HepG2 (cell line): ENCODE data around the gene ZNF383. TPM values are rescaled to one million over a fixed set of nuclear protein-coding genes. Genes with fewer than 3 reads are reported as not detected.
A peak's percentile ranks its signal among the peaks of the same experiment; 100 is the strongest.

Source experiments
- ATM ChIP-seq: fragments of 450-650 bp; IDR thresholded peaks from 2 replicates; pipeline ENCODE4 v1.7.1; 2017; ENCODE audit warnings: mild to moderate bottlenecking, borderline replicate concordance
- BORCS8-MEF2B ChIP-seq: sonication (generic); formaldehyde crosslinking; IDR thresholded peaks from 2 replicates; pipeline ENCODE4 v1.8.0; 2022; ENCODE audit warnings: mild to moderate bottlenecking, missing genetic modification reagents
- DNMT3B ChIP-seq: conservative IDR thresholded peaks from 2 replicates; pipeline ENCODE4 v1.6.1; 2016; ENCODE audit warnings: missing biosample characterization, control low read depth
- GZF1 ChIP-seq: sonication (generic); formaldehyde crosslinking; IDR thresholded peaks from 2 replicates; pipeline ENCODE4 v1.5.1; 2020; ENCODE audit warnings: mild to moderate bottlenecking, missing genetic modification reagents
- JUNB ChIP-seq: sonication (generic); formaldehyde crosslinking; IDR thresholded peaks from 2 replicates; pipeline ENCODE4 v1.8.0; 2022; ENCODE audit warnings: missing genetic modification reagents, mild to moderate bottlenecking, borderline replicate concordance
- PPARG ChIP-seq: conservative IDR thresholded peaks from 2 replicates; pipeline ENCODE4 v1.6.1; 2016; ENCODE audit warnings: missing biosample characterization, missing genetic modification reagents
- SOX6 ChIP-seq, 2 experiments: fragments of 450-650 bp in 1 of 2; sonication (generic) in 1 of 2; formaldehyde crosslinking in 1 of 2; IDR thresholded peaks; 2 replicates each; pipeline versions ENCODE4 v1.4.0 to v1.6.1; 2017 to 2020; ENCODE audit warnings: antibody characterized with exemption in 1 of 2, mild to moderate bottlenecking in 1 of 2, missing genetic modification reagents in 1 of 2
- ZEB1 ChIP-seq: IDR thresholded peaks from 2 replicates; pipeline ENCODE4 v1.6.1; 2012; ENCODE audit warnings: mild to moderate bottlenecking, low read depth, inconsistent platforms; ENCODE audit not compliant: insufficient replicate concordance
- ZHX1 ChIP-seq: sonication (generic); formaldehyde crosslinking; IDR thresholded peaks from 2 replicates; pipeline ENCODE4 v1.8.1; 2022; ENCODE audit warnings: low read depth, mild to moderate bottlenecking, missing genetic modification reagents
- ZNF121 ChIP-seq: sonication (generic); formaldehyde crosslinking; IDR thresholded peaks from 2 replicates; pipeline ENCODE4 v1.5.0; 2020; ENCODE audit warnings: mild to moderate bottlenecking, missing genetic modification reagents
- ZNF292 ChIP-seq: sonication (generic); formaldehyde crosslinking; IDR thresholded peaks from 2 replicates; pipeline ENCODE4 v1.8.1; 2022; ENCODE audit warnings: mild to moderate bottlenecking, low read depth, missing genetic modification reagents, borderline replicate concordance
- ZNF558 ChIP-seq: sonication (generic); formaldehyde crosslinking; IDR thresholded peaks from 2 replicates; pipeline ENCODE4 v1.9.0; 2022; ENCODE audit warnings: mild to moderate bottlenecking, missing genetic modification reagents, borderline replicate concordance
- ZNF614 ChIP-seq: IDR thresholded peaks from 2 replicates; pipeline ENCODE4 v1.6.1; 2018; ENCODE audit warnings: missing biosample characterization, missing genetic modification reagents, inconsistent platforms, borderline replicate concordance
- ZNF660 ChIP-seq: sonication (generic); formaldehyde crosslinking; IDR thresholded peaks from 2 replicates; pipeline ENCODE4 v1.5.1; 2020; ENCODE audit warnings: mild to moderate bottlenecking, low read depth, missing genetic modification reagents, borderline replicate concordance
- ZNF781 ChIP-seq: sonication (generic); formaldehyde crosslinking; IDR thresholded peaks from 2 replicates; pipeline ENCODE4 v1.5.1; 2020; ENCODE audit warnings: borderline replicate concordance, mild to moderate bottlenecking, missing genetic modification reagents; ENCODE audit errors: not compliant biosample characterization
- ZNF878 ChIP-seq: sonication (generic); formaldehyde crosslinking; IDR thresholded peaks from 2 replicates; pipeline ENCODE4 v1.8.1; 2023; ENCODE audit warnings: mild to moderate bottlenecking, missing genetic modification reagents, moderate library complexity
- polyA plus RNA-seq, 8 experiments: library from polyadenylated mRNA; depleted of rRNA in 3 of 8; stranded (reverse) in 7 of 8; unstranded in 1 of 8; fragments of >200 nt; fragmentation: Illumina TruSeq in 4 of 8; extraction: Trizol in 4 of 8; gene quantifications; 2 replicates each; pipeline versions ENCODE4 v1.2.1 to v1.2.3, GENCODE V29; 2011 to 2016; ENCODE audit warnings: low read depth in 4 of 8, missing spikeins in 1 of 8, mixed read lengths in 1 of 8; ENCODE audit not compliant: insufficient read depth in 1 of 8
- total RNA-seq, 5 experiments: library from RNA; depleted of rRNA; stranded (reverse); fragments of >200 nt; fragmentation: Illumina TruSeq; extraction: Trizol; gene quantifications; 2 replicates each; pipeline ENCODE4 v1.2.3, GENCODE V29; 2016; ENCODE audit warnings: low read depth in 1 of 5
- TF ChIP-seq, protein P1 (sequence below): sonication (generic); formaldehyde crosslinking; IDR thresholded peaks from 2 replicates; pipeline ENCODE4 v1.8.1; 2022; ENCODE audit warnings: mild to moderate bottlenecking, missing genetic modification reagents
- TF ChIP-seq, protein P2 (sequence below): sonication (generic); formaldehyde crosslinking; conservative IDR thresholded peaks from 2 replicates; pipeline ENCODE4 v1.4.0; 2020; ENCODE audit warnings: missing genetic modification reagents
- TF ChIP-seq, protein P3 (sequence below): sonication (generic); formaldehyde crosslinking; IDR thresholded peaks from 2 replicates; pipeline ENCODE4 v1.8.0; 2022; ENCODE audit warnings: mild to moderate bottlenecking, missing genetic modification reagents, borderline replicate concordance
- TF ChIP-seq, protein P4 (sequence below): IDR thresholded peaks from 2 replicates; pipeline ENCODE4 v1.6.1; 2016; ENCODE audit warnings: missing genetic modification reagents, missing compliant biosample characterization

ZNF383 gene
- total and polyA plus RNA-seq, 2 of the 13 experiments (the other 11 are each of a cell fraction or from before 2014, with no cell fraction given), result 2.6 to 4.1 TPM

GRCh38 chr19:37172368-37173366 lies 45.3 kb upstream of the ZNF383 start, which contains the start of gene ZNF585A (continued):
- TF ChIP-seq JUNB (CRISPR knock-in tag), result no peak
- no peak for TF ChIP-seq GZF1 (CRISPR knock-in tag)
- 0 out of 2 replicates have a peak, but pooled peaks have one; percentile 53 for TF ChIP-seq BORCS8-MEF2B (CRISPR knock-in tag)
- no peak for TF ChIP-seq ZNF558 (CRISPR knock-in tag)
- TF ChIP-seq ATM, result no peak
- TF ChIP-seq, protein P1, sequence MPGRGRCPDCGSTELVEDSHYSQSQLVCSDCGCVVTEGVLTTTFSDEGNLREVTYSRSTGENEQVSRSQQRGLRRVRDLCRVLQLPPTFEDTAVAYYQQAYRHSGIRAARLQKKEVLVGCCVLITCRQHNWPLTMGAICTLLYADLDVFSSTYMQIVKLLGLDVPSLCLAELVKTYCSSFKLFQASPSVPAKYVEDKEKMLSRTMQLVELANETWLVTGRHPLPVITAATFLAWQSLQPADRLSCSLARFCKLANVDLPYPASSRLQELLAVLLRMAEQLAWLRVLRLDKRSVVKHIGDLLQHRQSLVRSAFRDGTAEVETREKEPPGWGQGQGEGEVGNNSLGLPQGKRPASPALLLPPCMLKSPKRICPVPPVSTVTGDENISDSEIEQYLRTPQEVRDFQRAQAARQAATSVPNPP (CRISPR knock-in tag), result no peak
- TF ChIP-seq ZHX1 (CRISPR knock-in tag), result no peak
- TF ChIP-seq, protein P2, sequence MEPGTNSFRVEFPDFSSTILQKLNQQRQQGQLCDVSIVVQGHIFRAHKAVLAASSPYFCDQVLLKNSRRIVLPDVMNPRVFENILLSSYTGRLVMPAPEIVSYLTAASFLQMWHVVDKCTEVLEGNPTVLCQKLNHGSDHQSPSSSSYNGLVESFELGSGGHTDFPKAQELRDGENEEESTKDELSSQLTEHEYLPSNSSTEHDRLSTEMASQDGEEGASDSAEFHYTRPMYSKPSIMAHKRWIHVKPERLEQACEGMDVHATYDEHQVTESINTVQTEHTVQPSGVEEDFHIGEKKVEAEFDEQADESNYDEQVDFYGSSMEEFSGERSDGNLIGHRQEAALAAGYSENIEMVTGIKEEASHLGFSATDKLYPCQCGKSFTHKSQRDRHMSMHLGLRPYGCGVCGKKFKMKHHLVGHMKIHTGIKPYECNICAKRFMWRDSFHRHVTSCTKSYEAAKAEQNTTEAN, result no peak
- no peak for TF ChIP-seq ZNF878
- TF ChIP-seq, protein P3, sequence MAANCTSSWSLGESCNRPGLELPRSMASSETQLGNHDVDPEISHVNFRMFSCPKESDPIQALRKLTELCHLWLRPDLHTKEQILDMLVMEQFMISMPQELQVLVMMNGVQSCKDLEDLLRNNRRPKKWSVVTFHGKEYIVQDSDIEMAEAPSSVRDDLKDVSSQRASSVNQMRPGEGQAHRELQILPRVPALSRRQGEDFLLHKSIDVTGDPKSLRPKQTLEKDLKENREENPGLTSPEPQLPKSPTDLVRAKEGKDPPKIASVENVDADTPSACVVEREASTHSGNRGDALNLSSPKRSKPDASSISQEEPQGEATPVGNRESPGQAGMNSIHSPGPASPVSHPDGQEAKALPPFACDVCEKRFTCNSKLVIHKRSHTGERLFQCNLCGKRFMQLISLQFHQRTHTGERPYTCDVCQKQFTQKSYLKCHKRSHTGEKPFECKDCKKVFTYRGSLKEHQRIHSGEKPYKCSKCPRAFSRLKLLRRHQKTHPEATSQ (CRISPR knock-in tag), result peak; percentile 42; the same call in 1 of the 2 replicates
- TF ChIP-seq PPARG, result 0 out of 2 replicates have a peak, but pooled peaks have one; percentile 36
- peak; percentile 78; the same call in 1 of the 2 replicates for TF ChIP-seq ZNF614 (CRISPR knock-in tag)
- TF ChIP-seq ZNF781 (CRISPR knock-in tag), result peak; percentile 58
- peak; percentile 24; the same call in 1 of the 2 replicates for TF ChIP-seq ZNF292
- TF ChIP-seq ZNF660 (CRISPR knock-in tag), result no peak
- no peak for TF ChIP-seq ZEB1
- TF ChIP-seq ZNF121 (CRISPR knock-in tag), result no peak
- no peak for TF ChIP-seq SOX6 (IDR thresholded peaks at IDR 0.05)
- peak; percentile 49; the same call in 1 of the 2 replicates for TF ChIP-seq SOX6 (CRISPR knock-in tag; IDR thresholded peaks at IDR 0.05)
- TF ChIP-seq DNMT3B (CRISPR knock-in tag), result 0 out of 2 replicates have a peak, but pooled peaks have one; percentile 18
- TF ChIP-seq, protein P4, sequence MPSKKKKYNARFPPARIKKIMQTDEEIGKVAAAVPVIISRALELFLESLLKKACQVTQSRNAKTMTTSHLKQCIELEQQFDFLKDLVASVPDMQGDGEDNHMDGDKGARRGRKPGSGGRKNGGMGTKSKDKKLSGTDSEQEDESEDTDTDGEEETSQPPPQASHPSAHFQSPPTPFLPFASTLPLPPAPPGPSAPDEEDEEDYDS, result peak; percentile 30; the same call in 1 of the 2 replicates
